Activated CD4-positive, CD25-positive, alpha-beta regulatory T cell (primary cell): Measurements from ENCODE around the gene PLK4.
"Not testable (repeated sequence)": the region's sequence is repeated elsewhere in the genome, so short reads cannot be mapped to it uniquely, and the experiment has no call there.

ENCODE experiments used
- DNase-seq, 4 experiments: peaks; one replicate each; lab custom pipeline; 2025; lab: John Stamatoyannopoulos, UW

PLK4 gene

GRCh38 chr4:127905029-127905428, 24.3 kb downstream of the PLK4 start:
- DNase-seq = no peak

- no peak for DNase-seq
Observed at GRCh38 chr4:127916512-127916911, 35.8 kb downstream of the PLK4 start.

GRCh38 chr4:127917151-127917550, 36.5 kb downstream of the PLK4 start:
- no peak for DNase-seq

- no peak for DNase-seq
Observed at GRCh38 chr4:127920521-127920920, 39.8 kb downstream of the PLK4 start.

GRCh38 chr4:127922226-127922625, 41.5 kb downstream of the PLK4 start:
- no peak for DNase-seq

GRCh38 chr4:127925720-127926119, 45.0 kb downstream of the PLK4 start:
- not testable (repeated sequence) for DNase-seq

GRCh38 chr4:127930175-127930574, 49.5 kb downstream of the PLK4 start:
- no peak for DNase-seq

GRCh38 chr4:127931836-127932235, 51.1 kb downstream of the PLK4 start:
- DNase-seq = not testable (repeated sequence)

GRCh38 chr4:127936974-127937373, 56.3 kb downstream of the PLK4 start:
- no peak for DNase-seq
